Measurements from ENCODE around the gene LANCL1. TPM values are rescaled to one million over a fixed set of nuclear protein-coding genes. Genes with fewer than 3 reads are reported as not detected.

The LANCL1 gene
- total and polyA plus RNA-seq, 3 experiments from 2014 or later = 22.1 to 35.0 (median 32.7) TPM

Other genes starting within 250 kb of the LANCL1 start
- gene MYL1, start 161.6 kb downstream of the LANCL1 start, total RNA-seq = not detected
- gene MYL1, start 161.6 kb downstream of the LANCL1 start, polyA plus RNA-seq = not detected
- gene CPS1, start 79.8 kb upstream of the LANCL1 start, total RNA-seq = 1 to 10 TPM; 2.0 to 2.3 TPM
- not detected for gene CPS1, start 79.8 kb upstream of the LANCL1 start, polyA plus RNA-seq

Data from CD8-positive, alpha-beta memory T cell (primary cell).